DOHH2 (cell line): ENCODE data around the gene TMEM208.

ENCODE experiments used
- CTCF ChIP-seq: fragments of 200-600 bp; sonication (generic); IDR thresholded peaks from one replicate; pipeline ENCODE4 v1.5.1; 2014; ENCODE audit warnings: antibody characterized with exemption, mild to moderate bottlenecking, low read depth, low read length; ENCODE audit not compliant: poor library complexity, severe bottlenecking
- EZH2phosphoT487 ChIP-seq: fragments of 200-600 bp; sonication (generic); IDR thresholded peaks from 2 replicates; pipeline ENCODE4 v1.6.1; 2017; ENCODE audit warnings: borderline replicate concordance, mild to moderate bottlenecking, antibody characterized with exemption, low read length, moderate library complexity, mixed read lengths

DNA sequence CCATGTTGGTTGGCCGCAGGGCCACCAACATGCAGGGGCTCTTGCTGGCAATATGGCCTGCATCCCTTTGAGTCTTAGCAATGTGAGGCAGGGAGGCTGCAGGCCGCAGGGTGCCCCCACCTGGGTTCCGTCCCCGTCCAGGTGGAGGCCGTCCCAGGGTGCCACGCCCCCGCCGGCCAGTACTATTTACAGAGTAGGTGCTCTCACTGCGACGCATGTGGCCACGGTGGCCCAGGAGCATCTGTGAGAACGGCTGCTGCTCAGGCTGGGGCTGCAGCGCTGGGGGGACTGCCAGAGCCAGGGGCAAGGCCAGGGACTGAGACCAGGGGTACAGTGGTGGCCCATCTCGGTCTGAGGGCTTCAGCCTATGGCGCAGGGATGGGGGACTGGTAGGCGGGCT is 46.8 kb upstream of the TMEM208 start:
- no peak for TF ChIP-seq CTCF
- no peak for TF ChIP-seq EZH2phosphoT487
